Uterus (tissue), 2 donors: Measurements from ENCODE around the gene RAB40C.

Experiments
- CTCF ChIP-seq, 4 experiments: fragments of 200-600 bp in 2 of 4; fragments of 450-650 bp in 2 of 4; sonication (generic) in 2 of 4; IDR thresholded peaks; one replicate each; pipeline ENCODE4 v1.5.1; 2016 to 2019; ENCODE audit warnings: antibody characterized with exemption in 4 of 4, mild to moderate bottlenecking in 2 of 4, moderate library complexity in 1 of 4
- POLR2A ChIP-seq, 2 donors: fragments of 450-650 bp; IDR thresholded peaks; one replicate each; pipeline ENCODE4 v1.6.1; 2016; ENCODE audit warnings: antibody characterized with exemption in 2 of 2, mild to moderate bottlenecking in 1 of 2, moderate library complexity in 1 of 2

DNA sequence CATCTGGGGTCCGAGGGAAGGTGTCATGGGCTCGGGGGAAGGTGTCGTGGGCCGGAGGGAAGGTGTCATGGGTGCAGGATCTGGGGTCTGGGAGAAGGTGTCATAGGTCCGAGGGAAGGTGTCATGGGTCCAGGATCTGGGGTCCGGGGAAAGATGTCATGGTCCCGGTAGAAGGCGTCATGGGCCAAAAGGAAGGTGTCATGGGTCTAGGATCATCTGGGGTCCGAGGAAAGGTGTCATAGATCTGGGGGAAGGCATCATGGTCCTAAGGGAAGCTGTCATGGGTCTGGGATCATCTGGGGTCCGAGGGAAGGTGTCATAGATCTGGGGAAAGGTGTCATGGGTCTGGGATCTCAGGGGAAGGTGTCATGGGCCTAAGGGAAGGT lies 942 bp downstream of the RAB40C start:
- no peak for TF ChIP-seq CTCF (IDR thresholded peaks at IDR 0.05)
- TF ChIP-seq POLR2A (IDR thresholded peaks at IDR 0.05): no peak
